ENCODE data around the gene FAAH2.

DNA sequence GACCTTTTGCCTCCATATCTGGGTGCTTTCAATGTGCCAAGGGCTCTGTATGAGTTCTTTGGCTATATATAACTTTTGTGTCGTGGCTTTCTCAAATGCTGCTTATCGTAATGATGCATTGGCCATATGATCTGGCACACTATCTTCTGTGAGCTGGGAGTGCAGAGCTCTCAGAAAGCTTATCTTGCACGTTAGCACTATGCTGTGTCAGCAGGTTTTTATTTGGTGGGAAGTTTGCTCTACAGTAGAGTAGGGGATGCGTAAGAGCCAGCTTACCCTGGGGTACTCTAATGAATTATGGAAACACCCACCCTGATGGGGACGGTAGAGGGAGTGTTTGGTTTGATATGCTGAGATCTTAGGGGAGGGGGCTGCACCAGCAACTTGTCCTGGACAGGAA lies 119.6 kb downstream of the FAAH2 start:
- TF ChIP-seq, protein P1, sequence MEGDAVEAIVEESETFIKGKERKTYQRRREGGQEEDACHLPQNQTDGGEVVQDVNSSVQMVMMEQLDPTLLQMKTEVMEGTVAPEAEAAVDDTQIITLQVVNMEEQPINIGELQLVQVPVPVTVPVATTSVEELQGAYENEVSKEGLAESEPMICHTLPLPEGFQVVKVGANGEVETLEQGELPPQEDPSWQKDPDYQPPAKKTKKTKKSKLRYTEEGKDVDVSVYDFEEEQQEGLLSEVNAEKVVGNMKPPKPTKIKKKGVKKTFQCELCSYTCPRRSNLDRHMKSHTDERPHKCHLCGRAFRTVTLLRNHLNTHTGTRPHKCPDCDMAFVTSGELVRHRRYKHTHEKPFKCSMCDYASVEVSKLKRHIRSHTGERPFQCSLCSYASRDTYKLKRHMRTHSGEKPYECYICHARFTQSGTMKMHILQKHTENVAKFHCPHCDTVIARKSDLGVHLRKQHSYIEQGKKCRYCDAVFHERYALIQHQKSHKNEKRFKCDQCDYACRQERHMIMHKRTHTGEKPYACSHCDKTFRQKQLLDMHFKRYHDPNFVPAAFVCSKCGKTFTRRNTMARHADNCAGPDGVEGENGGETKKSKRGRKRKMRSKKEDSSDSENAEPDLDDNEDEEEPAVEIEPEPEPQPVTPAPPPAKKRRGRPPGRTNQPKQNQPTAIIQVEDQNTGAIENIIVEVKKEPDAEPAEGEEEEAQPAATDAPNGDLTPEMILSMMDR (IDR thresholded peaks at IDR 0.05): no peak
- TF ChIP-seq POLR2A (IDR thresholded peaks at IDR 0.05) (no peak), EP300 (IDR thresholded peaks at IDR 0.05) (no peak)

Data from ovary (tissue), 3 donors.